HG03442 (cell line): ENCODE results near the gene THBS4.
A peak's percentile ranks its signal among the peaks of the same experiment; 100 is the strongest.
"Not testable (repeated sequence)": the region's sequence is repeated elsewhere in the genome, so short reads cannot be mapped to it uniquely, and the experiment has no call there.

Experiments used
- ATAC-seq: cut with Tn5 transposase; IDR thresholded peaks from one replicate; pipeline ENCODE4 v1.9.1; 2021; ENCODE audit warnings: mild to moderate bottlenecking, moderate library complexity; ENCODE audit not compliant: unreplicated experiment

THBS4 gene

DNA sequence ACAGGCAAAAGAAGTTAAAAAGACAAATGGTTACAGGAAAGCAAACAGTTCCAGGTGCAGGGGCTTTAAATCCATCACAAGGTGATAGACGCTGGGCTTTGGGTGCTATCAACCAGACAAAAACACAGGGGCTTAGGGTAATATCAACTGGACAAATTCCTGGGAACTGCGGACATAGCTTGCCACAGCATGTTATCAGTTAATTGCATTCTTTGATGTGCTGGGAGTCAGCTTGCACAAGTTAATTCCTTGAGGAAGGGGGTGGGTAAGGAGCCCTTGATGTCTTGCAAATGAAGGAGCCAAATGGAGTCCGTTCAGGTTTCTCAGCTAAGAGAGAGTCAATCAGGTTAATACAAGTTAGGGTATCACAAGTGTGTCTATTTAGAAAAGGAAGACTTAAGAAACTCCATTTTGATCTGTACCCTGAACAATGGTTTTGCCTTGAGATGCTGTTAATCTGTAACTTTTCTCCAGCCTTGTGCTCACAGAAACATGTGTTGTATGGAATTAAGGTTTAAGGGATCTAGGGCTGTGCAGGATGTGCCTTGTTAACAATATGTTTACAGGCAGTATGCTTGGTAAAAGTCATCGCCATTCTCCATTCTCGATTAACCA is 76.3 kb downstream of the THBS4 start:
- not testable (repeated sequence) for ATAC-seq

DNA sequence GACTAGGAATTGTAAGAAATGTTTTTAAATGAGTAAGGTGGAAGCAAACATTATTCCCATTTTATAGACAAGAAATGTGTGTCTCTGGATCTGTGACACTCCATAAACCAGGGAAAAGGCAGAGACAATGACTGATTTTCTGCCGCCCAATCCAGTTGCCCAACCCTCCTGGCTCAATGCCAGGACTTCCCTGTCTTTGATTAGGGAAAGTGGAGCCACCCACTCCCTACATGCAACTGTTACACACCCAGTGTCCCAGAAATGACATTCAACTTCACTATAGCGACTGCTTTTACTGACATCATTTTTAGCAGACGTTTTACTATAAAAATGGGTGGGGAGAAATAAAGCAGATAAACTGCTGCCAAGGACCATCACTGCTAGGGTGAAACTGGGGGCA is 79.7 kb downstream of the THBS4 start:
- ATAC-seq, result no peak

DNA sequence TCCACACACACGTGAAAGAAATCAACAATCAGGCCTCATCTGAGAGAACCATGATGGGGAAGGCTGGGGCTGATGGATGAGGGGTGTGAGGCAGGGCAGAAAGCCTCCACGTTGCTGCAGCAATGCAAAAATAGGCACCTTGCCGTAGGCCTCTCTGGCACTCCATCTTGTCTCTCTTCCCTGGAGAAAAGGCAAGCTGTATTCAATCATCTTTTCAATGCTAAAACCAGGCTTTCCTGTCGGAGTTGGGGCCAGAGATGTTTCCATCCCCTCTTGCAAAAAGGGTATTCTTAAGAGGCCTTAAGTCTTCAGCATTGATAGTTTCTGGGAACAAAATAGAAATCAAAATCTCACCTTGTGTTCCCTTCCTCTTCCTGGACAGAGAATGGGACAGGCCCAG is 80.9 kb downstream of the THBS4 start:
- ATAC-seq, result no peak

DNA sequence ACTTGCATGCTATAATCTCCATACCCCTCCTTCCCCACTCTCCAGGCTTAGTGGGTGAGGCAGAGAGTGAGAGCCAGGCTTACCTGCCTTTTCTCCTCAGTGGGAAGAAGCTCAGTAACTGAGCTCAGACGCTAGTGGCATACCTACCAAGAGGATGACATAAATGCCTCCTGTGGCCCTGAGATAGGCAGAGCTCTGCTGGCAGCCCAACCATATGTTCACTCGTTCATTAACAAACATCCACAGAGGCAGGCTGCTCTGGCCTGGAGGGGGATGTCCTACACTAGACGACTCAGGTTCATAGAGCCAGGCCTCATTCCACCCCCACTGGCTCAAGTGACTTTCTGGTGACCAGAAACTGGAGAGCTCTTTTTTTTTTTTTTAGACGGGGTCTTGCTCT is 81.3 kb downstream of the THBS4 start:
- no peak for ATAC-seq

DNA sequence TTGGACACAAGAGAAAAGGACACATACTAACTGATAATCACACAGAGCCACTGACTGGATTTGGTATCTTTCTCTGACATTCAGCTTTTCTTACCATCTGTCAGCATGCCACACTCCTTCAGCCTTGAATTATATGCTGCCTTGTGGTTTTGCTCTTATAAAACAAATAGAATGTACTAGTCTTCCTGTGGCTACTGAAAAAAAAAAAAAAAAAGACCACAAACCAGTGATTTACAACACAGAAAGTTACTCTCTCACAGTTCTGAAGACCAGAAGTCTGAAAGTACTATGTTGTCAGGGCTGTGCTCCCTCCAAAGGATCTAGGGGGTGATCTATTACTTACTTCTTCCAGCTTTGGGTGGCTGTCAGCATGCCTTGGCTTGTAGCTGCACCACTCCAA is 82.3 kb downstream of the THBS4 start:
- ATAC-seq, result no peak

DNA sequence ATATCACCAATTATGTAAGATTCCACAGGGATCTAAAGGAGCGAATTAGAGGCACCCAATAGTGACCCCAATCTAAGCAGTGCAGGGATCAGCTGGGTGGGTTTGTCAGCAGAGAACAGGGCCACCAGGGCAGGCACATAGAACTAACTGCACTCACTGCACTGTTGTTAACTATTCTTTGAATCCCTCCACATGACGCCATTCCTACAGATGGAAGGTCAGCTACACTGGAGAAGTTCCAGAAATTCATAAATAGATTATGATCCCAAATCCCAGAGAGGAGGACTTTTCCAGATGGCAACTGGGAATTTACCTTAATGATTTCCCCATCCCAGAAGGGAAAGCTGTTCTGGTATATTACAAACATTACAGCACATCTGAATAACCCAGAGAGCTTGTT is 84.2 kb downstream of the THBS4 start:
- ATAC-seq, result no peak

DNA sequence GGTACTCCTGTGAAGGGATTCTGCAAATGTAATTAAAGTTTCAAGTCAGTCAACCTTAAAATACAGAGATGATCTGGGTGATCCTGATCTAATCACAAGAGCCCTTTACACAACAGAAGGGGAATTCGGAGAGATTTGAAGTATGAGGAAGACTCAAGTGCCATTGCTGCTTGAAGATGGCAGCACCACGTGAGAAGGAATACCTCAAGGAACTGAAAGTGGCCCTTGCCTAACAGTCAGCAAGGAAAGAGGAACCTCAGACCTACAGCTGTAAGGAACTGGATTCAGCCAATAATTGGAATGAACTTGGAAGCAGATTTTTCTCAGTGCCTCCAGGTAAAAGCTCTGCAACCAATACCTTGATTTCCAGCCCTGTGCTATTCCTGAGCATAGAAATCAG is 87.4 kb downstream of the THBS4 start:
- ATAC-seq, result no peak

DNA sequence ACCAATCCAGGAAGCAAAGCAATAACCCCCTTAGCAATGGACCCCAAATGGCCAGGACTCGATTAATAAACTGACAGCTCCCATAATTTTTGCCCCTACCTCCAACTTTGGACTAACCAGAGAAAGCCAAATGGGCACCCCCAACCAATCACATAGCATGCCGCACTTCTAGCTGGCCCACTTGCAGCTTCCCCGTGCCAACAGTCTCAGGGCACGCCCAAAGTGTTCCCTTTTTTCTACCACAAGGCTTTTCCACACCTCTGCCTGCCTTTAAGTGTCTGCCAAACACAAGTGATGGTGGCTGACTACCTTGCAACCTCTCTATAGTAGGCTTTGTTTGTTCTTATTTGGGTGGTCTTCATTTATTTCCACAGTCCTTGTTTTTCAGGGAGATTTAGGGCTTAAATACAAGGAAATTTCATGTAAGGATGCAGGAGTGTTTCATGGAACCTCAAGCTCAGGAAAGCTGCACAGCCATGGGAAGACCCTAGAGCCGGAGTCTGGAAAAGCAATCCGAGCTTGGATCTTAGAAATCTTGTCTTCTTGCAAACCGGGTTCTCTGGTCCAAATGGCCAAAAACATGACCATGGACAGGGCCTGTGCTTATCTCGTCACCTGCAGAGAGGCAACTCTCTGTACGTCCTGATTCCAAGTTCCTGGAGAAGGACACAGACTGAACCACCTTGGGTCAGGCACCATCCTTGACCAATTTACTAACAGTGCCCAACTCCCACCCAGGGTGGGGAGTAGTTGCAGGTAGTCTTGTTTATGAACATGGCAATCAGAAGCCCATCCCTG is 89.2 kb downstream of the THBS4 start:
- no peak for ATAC-seq

DNA sequence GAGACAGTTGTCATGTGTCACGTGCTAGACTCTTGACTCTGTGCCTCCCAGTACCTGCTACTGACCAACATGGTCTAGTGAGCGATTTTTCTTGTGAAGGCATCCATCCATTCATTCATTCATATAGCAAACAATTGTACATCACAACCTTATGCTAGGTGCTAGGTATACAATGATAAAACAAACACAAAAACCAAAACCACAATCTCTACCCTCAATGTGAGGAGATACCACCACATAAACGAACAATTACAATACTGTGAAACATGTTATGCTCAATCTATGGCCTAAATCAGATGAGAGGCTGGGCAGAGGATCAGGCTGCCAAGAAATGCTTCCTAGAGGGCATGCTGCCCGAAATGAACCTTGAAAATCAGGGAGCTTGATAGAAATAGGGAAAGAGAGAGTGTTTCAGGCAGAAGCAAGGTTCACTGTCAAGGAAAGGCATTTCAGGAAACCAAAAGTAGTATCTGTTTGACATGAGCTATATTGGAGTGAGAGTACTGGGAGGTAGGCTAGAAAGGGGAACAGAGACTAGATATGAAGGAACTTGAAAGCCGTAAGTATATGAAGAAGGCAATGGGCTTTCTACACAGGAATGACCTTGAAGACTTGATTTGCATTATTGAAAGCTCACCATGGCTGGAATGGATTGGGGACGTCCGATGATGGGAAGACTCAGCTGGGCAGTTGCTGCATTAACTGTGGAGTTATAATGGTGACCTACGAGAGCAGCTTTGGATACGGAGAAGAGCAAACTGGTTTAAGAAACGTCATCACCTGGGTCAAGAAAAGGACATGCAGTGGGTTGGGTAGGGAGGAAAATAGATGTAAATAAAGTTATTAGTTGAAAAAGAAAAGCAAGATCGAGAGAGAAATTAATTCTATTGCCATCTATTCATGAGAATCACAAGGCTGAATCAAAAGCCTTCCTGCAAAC is 90.1 kb downstream of the THBS4 start:
- peak; percentile 71 for ATAC-seq

DNA sequence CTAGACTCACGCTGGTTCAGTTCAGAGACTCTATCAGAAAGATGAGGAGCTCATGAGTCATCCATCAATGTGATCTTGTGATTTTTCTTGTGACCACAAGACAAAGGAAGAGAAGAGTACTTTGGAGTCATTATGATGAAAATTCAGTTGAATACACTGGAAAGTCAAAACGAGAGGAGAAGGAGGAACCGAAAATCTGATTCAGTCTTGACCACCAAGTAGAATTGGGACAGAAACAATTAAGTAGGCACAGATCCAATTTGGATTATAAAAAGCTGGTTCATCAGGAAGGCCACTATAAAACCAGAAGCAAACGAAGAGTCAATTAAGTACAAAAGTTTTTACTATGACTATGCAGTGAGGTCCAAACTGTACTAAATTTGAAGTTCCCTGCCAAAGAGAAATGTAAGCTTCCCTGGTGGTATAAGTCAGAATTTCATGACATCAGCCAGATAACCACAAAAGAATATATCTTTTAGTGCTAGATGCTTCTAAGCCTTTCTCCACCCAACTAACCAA is 90.9 kb downstream of the THBS4 start:
- peak; percentile 78 for ATAC-seq

DNA sequence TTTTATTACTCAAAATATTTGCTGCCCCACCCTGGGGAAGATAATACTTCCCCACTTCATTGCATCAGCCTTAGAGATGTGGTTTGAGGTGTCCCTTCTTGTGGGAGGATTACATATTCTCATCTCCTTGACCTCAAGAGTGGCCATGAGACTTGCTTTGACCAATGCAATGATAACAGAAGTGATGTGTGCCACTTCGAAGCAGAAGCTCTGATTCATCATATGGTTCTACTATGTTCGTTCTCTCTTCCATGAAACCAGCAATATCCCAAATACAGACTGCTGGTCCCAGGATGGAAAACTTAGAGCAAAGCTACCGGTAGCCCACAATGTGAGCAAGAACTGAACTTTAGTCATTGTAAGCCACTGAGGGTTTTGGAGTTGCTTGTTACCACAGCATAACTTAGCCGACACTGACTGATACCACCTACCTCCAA is 92.0 kb downstream of the THBS4 start:
- no peak for ATAC-seq

DNA sequence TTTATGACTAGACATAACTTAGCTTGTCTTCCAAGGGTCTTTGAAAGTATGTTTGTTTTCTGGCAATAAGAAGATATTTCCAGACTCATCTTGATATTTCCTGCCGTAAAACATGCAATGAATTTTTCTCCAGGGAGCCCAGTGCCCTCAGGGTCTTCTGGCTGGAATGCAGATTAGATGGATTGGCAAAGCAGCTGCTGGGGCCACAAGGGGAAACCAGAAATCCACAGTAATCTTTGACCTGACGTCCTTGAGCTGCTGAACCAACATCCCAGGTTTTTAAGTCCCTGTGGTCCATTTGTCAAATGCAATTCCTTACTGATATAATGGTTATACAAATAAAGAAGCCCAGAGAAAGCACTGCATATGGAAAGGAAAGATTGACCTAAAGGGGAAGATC is 93.0 kb downstream of the THBS4 start:
- no peak for ATAC-seq

DNA sequence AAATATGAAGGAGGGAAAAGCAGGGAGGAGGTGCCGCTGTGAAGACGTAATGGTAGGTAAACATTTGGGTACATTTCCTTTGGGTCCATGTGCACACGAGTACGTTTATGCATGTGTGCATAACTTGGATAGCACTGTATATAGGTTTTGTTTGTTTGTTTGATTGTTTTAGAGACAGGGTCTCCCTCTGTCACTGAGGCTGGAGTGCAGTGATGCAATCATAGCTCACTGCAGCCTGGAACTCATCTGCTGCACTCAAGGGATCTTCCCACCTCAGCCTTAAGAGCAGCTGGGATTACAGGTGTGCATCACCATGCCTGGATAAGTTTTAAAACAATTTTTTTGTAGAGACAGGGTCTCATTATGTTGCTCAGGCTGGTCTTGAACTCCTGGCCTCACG is 94.0 kb downstream of the THBS4 start:
- no peak for ATAC-seq
